GM18951 (cell line): ENCODE results near the gene ASL.
A peak's percentile ranks its signal among the peaks of the same experiment; 100 is the strongest.
"Not testable (repeated sequence)": the region's sequence is repeated elsewhere in the genome, so short reads cannot be mapped to it uniquely, and the experiment has no call there.

Experiments used
- POLR2A ChIP-seq: IDR thresholded peaks from 4 replicates; pipeline ENCODE4 v1.6.1; 2011; ENCODE audit warnings: mild to moderate bottlenecking; ENCODE audit not compliant: insufficient read length, insufficient read depth; ENCODE audit errors: extremely low read depth
- in situ Hi-C: fragments of 300-500 bp; cut with MboI; formaldehyde crosslinking; loops from one replicate; pipeline ENCODE4 v1.12.0; 2022; ENCODE audit warnings: low sequenced_read_pairs, mixed read lengths, inconsistent platforms; ENCODE audit not compliant: unreplicated experiment

The ASL gene

DNA sequence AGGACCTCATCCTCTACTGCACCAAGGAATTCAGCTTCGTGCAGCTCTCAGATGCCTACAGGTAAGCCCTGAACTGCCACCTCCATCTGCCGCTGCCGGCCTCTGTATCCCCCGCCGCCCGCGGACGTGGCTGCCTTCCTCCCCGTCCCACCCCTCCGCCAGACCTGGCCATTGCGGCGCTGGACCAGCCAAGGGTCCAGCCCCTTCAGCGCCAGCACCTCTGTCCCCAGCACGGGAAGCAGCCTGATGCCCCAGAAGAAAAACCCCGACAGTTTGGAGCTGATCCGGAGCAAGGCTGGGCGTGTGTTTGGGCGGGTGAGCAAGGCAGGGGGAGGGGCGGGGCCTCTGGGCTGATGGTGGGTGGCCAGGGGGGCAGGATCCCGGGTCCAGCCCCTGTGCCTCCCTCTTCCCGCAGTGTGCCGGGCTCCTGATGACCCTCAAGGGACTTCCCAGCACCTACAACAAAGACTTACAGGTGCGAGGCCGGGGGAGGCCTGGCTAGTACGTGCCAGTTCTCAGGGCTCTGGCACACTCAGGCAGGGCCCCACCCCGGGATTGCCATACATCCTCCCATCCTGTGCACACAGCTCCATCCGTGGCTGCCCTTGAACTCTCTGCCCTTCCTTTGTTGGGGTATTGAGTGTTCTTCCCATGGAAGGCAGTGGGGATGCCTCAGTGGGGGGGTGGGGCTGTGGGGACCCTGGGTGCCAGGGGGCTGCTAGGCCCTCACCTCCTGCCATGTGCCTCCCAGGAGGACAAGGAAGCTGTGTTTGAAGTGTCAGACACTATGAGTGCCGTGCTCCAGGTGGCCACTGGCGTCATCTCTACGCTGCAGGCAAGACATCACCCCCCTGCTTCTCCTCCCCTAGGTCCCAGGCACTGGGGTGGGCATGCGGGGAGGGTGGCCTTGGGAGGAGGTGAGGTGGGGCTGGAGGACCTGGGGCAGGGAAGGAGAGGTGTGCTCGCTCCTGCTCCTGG, 13.5 kb downstream of the ASL start:
- in situ Hi-C loops: no loop called here
- TF ChIP-seq POLR2A: no peak

DNA sequence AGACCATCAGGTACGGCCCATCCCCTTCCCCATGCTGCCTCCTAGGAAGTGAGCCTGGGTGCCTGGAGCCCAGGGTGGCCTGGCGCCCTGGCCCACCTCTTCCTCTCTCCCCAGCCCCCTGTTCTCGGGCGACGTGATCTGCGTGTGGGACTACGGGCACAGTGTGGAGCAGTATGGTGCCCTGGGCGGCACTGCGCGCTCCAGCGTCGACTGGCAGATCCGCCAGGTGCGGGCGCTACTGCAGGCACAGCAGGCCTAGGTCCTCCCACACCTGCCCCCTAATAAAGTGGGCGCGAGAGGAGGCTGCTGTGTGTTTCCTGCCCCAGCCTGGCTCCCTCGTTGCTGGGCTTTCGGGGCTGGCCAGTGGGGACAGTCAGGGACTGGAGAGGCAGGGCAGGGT, 17.0 kb downstream of the ASL start:
- in situ Hi-C loops: no loop called here
- TF ChIP-seq POLR2A: no peak

GRCh38 chr7:66095010-66095409, 19.4 kb downstream of the ASL start:
- in situ Hi-C loops: no loop called here
- TF ChIP-seq POLR2A: no peak

DNA sequence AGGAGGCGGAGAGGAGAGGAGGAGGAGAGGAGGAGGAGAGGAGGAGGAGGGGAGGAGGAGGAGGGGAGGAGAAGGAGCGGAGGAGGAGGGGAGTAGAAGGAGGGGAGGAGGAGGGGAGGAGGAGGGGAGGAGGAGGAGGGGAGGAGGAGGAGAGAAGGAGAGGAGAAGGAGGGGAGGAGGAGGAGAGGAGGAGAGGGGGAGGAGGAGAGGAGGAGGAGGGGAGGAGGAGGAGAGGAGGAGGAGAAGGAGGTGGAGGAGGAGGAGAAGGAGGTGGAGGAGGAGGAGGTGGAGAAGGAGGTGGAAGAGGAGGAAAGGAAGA, 23.6 kb downstream of the ASL start:
- no peak for TF ChIP-seq POLR2A
- in situ Hi-C loops: no loop called here

DNA sequence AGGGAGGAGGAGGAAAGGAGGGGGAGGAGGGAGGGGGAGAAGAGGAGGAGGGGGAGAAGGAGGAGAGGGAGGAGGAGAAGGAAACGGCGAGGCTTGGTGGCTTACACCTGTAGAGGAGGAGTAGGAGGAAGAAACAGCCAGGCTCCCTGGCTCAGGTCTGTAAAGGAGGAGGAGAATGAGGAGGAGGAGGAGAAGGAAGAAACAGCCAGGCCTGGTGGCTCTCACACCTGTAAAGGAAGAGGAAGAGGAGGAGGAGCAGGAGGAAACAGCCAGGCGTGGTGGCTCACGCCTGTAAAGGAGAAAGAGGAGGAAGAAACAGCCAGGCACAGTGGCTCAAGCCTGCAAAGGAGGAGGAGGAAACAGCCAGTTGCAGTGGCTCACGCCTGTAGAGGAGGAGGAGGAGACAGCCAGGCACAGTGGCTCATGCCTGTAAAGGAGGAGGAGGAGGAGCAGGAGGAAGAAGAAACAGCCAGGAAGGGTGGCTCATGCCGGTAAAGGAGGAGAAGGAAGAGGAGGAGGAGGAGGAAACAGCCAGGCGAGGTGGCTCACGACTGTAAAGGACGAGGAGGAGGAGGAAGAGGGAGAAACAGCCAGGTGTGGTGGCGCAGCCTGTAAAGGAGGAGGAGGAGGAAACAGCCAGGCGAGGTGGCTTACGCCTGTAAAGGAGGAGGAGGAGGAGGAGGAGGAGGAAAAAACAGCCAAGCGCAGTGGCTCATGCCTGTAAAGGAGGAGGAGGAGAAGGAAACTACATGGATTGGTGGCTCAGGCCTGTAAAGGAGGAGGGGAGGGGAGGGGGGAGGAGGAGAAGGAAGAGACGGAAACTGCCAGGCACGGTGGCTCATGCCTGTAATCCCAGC, 24.2 kb downstream of the ASL start:
- in situ Hi-C loops: no loop called here
- TF ChIP-seq POLR2A: peak; percentile 36

GRCh38 chr7:66100408-66101050, 24.9 kb downstream of the ASL start:
- in situ Hi-C loops: no loop called here

DNA sequence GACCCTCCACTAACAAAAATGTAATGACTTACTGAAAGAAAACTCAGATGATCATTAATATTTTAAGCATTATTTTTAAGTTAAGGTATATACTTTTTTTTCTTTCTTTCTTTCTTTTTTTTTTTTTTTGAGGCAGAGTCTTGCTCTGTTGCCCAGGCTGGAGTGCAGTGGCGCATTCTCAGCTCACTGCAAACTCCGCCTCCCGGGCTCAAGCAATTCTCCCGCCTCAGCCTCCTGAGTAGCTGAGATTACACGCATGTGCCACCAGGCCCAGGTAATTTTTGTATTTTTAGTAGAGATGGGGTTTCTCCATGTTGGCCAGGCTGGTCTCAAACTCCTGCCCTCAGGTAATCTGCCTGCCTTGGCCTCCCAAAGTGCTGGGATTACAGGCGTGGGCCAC, 26.5 kb downstream of the ASL start:
- in situ Hi-C loops: not testable (repeated sequence)

More at GRCh38 chr7:66100408-66101050, 24.9 kb downstream of the ASL start:
- TF ChIP-seq POLR2A: no peak

DNA sequence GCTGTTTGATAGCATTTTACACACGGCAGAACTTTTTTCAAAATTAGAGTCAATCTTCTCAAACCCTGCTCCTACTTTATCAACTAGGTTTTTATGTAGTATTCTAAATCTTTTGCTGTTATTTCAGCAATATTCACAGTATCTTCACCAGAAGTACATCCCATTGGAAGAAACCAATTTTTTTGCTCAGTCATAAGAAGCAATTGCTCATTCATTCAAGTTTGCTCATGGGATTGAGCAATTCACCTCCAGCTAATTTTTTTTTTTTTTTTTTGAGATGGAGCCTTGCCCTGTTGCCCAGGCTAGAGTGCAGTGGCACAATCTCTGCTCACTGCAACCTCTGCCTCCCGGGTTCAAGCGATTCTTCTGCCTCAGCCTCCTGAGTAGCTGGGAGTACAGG, 28.4 kb downstream of the ASL start:
- in situ Hi-C loops: not testable (repeated sequence)

- in situ Hi-C loops: no loop called here
- no peak for TF ChIP-seq POLR2A
Measured at GRCh38 chr7:66105263-66105748, 29.7 kb downstream of the ASL start.

DNA sequence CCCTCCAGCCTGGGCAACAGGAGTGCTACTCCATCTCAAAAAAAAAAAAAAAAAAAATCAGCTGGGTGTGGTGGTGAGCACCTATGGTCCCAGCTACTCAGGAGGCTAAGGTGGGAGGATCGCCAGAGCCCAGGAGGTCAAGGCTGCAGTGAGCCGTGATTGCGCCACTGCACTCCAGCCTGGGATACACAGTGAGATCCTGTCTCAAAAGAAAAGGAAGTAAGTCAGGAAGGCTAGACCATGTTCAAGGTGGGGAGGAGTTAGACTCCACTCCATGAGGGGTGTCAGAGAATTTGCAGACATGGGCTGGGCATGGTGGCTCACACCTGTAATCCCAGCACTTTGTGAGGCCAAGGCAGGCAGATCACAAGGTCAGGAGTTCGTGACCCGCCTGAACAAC, 32.8 kb downstream of the ASL start:
- in situ Hi-C loops: not testable (repeated sequence)

DNA sequence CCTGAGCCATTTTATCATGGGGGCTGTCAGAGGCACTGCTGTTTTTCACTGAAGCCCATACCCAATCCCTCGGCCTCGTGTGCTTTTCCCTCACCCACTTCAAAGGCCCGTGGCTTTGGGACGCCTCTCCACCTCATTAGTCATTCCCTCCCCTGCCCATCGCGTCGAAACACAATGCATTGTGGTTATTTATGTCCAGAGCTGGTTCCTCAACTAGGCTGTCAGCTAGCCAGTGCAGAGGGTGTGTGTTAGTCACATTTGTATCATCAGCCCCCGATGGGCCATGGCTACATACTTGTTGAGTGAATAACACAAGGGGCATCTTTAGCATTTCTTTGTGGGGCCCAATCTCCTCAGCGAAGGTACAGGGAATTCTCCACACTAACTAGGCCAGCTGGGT, 35.2 kb downstream of the ASL start:
- in situ Hi-C loops: no loop called here

DNA sequence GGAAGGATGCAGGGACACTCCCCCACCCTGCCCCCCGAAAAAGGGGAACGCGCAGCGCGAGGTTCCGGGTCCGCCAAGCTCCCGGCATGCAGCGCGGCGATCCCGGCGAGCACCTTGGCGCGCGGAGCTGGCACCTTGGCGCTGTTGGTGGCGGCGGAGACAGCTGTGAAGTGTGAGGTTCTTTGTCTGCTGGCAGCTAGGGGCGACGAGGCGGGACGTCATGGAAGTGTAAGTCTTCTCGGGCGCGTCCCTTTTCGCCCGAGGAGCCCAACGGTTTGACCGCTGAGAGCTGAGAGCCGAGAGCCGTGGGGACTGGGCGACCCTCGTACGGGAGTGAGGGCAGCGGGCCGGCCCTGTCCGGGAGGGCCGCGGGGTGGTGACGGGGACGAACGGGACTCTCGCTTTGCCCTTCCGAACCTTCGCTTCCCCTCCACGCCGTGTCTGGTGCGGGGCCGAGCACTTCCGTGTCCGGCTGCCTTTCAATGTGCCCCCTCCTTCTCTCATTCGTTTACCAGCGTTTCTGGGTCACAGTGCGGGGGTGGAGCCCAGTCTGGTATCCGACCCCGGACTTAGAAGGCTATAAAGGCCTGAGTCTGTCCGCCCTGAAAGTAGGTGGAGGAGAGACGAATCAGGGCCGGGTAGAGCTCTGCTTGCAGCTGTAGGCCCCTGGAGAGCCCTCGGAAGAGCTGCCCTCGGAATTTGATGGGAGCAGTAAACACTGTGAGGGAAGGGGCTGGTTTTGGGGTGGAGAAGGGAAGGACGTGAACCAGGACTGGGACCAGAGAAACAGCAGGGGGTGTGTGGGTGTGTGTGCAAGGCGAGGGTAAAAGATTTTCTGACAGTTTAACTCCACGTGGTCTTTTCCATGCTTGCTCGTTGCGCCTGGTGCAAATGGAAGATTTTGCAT, 39.4 kb downstream of the ASL start, which contains the start of gene CRCP:
Gene CRCP, plus strand, starts transcription at position 105 of the 907 bp plus-strand sequence. Its CDS starts 116 bp downstream, at position 221.
- TF ChIP-seq POLR2A: peak; percentile 96
- in situ Hi-C loops: no loop called here

More for the DNA sequence above, 35.2 kb downstream of the ASL start:
- no peak for TF ChIP-seq POLR2A

GRCh38 chr7:66116680-66117420, 41.2 kb downstream of the ASL start:
- in situ Hi-C loops: not testable (repeated sequence)
